ENCODE data around the gene MYO18B.
"Not testable (repeated sequence)": the region's sequence is repeated elsewhere in the genome, so short reads cannot be mapped to it uniquely, and the experiment has no call there.

MYO18B gene

DNA sequence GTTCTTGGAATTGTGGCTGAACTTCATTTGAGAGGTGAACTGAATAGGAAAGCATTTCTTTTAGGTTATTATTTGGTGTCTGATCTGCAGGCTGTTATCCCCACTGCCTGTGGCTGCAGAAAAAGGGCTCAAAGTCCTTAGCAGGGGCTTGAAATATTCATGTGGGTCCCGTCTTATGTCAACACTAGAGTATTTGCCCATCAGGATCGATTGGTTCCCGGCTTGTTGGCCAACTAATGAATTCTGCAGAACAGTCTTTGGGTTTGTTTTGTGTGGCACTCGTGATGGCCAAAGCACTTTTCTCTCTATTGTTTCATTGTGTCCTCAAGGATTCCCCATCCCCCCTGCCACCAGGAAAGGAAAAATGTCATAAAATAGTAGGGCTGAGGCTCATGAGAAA lies 211.9 kb downstream of the MYO18B start:
- DNase-seq = no peak

DNA sequence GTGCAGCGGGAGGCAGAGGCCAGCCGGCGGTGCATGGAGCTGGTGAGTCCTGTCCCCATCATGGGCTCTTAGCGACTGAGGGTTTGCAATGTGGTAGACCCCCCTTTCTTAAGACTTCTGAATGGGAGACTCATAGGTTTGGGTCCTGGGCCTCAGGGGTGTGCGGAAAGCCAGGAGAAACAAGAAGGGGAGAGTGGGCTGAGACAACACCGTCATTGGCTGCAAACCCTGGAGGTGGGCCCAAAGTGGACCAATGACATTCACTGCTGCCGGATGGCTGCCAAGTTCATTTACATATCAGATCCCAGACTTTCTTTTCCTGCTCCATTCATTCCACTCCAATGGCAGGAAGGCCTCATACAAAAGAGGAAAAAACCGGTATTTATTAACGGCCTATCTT lies 213.3 kb downstream of the MYO18B start:
- DNase-seq = no peak

DNA sequence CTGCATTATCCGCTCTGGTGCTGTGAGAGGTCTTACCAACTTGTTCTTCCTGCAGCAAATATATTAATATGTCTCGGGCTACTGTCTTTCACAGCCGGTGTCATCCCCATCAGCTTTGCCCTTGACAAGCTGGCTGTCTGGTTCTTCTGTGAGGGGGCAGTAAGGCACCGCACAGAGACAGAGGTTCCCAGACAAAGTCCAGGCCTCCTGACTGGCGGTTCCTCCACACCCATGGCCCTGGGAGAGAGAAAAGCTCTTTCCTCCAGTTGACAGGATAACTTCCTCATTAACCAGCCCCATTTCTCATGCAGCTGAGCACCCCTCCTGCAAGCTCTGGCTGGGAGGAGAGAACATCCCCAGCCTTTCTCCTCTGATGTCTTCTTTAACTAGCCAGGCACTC lies 214.8 kb downstream of the MYO18B start:
- no peak for DNase-seq

DNA sequence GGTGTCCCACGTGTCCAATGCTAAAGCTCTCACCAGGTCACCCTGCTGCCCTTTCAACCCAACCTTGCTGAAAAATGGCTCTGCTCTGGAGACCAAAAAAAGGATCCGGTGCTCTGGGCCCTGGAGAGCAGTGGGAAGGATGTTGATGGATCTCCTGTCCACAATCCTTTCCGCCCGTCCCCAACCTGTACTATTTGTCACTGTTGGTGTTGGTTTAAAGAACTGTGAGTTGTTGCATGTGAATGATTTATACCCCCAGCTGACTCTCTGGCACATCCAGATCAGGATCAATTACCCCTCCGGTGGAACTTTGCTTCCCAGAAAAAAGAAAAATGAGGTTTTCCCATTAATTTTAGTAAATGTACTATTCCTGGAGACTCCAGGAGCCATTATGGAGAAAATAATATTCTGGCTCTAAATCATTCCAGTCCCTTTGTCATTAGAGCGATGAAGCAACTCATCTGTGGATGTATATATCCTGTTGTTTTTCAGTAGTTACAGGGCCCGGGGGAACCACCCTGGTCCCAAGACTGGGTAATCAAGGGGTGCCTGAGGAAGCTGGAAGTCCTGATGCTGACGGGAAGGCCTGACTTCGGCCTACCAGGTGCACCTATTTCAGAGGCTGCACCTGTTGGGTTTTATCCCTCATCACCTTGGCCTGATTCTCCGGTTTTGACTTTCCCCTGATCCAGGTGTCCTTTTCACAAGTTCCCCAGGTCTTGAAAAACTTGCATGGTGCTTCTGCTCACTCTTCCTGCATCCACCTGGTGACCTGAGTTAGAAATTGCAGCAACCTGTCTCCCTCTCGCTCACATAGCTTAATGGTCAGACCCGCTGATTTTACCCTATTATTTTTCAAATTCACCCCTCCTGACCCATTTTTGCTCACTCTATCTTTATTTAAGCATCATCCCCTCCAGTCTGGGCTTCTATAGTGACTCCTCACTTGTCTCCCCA lies 218.1 kb downstream of the MYO18B start:
- no peak for DNase-seq

DNA sequence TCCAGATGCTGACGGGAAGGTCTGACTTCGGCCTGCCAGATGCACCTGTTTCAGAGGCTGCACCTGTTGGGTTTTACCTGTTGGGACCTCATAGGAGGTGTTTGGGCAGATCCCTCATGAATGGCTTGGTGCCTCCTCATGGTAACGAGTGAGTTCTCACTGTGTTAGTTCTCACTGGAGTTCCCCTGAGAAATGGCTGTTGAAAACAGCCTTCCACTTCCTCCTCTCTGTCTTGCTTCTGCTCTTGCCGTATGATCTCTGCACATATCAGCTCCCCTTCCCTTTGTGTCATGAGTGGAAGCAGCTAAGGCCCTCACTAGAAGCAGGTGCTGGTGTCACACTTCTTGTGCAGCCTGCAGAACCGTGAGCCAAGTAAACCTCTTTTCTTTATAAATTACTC lies 219.7 kb downstream of the MYO18B start:
- no peak for DNase-seq

DNA sequence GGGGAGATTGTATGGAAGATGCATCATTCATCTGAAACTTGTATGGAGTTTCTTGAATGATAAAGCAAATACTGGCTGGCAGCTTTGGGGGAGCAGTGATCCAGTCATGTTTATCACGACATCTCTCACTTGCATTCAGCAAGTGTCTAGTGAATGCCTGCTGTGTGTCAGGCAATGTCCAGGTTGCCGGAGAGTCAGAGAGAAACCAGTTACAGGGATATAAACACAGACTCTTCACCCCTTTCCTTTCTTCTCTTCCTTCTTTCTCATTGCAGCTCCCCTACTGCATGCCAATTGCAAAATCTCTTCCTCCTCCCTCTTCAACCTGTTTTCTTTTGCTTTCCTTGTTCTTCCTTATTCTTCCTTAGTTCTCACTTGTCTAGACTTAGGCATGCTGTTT lies 220.7 kb downstream of the MYO18B start:
- DNase-seq = no peak

DNA sequence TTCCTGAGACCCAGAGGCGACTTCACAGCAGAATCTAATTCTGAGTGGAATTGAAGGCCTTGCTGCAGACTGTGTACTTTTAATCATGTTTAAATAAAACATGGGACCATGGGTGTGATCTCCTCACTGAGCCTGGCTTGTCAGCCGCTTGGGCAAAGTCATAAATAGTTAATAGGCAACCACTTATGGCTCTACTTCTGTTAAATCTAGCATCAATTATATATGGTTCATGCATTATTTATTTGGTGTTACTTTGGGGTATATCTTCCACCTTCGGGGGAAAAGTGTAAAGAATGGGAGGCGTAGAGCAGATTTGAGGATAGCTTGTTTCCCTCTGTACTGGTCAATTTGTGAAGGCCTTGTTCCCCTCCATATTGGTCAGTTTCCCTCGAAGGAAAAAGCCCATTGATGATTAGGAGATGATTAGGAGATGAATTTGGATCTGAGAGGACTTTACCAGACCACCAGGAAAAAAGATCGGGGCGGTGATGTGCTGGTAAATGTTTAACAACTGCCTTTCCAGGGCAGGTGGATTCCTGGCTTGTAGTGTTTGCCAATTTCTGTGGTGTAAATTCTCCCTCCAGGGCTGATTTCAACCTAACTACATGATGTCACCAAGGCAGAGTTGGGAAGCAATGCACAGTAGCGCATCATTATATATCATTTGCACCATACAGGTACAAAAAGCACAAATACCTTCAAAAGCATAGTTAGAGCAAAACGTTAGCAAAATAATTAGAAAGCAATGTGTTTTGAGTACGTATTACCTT lies 223.2 kb downstream of the MYO18B start:
- DNase-seq = no peak

DNA sequence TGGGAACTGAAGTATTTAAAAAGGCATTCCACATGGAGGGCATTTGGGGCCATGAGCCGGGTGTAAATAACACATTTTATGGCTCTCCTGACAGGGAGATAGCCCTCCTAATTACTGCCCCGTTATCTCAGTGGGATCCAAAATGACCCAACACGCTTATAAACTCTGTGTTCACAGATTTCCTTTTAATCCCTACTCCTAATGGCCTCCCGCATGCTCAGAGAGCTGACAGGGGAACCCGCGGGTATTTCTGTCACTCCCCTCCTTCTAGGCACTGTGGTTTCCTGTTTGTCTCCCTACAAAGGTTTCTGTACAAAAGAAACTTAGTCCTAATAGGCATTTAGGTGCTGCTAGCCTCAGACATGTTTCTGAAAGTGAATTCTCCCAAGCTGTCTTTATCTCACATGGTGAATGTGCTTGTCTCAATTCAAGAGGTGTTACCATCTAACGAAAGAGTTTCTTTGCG lies 224.5 kb downstream of the MYO18B start:
- DNase-seq = no peak

DNA sequence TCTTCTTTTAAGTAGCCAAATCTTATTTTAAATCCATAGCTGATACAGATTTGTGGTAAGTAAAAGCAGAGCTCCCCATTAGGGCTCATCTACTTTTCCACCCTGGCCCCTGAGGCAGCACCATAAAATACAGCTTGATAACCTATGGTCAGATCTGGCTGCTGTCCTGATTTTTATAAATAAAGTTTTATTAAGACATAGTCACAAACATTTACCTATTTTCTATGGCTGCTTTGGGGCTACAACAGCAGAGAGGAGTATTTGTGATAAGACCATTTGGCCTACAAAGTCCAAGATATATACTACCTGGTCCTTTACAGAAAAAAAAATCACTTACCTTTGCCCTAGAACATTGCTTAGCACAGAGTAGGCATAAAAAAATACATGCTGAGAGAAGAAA lies 227.3 kb downstream of the MYO18B start:
- no peak for DNase-seq

DNA sequence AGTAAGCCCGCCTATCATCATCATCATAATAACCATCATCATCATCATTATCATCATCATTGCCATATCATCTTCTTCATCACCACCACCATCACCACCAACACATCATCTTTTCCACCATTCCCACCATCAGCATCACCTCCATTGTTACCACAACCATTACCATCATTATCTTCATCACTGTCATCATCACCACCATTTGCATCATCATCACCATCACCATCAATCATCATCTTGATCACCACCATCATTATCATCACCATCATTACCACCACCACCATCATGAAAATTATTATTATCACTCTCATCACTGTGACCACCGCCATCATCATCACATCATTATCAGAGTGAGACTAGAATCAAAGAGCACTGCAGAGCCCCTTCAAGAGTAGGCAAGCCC lies 227.9 kb downstream of the MYO18B start:
- DNase-seq = no peak

DNA sequence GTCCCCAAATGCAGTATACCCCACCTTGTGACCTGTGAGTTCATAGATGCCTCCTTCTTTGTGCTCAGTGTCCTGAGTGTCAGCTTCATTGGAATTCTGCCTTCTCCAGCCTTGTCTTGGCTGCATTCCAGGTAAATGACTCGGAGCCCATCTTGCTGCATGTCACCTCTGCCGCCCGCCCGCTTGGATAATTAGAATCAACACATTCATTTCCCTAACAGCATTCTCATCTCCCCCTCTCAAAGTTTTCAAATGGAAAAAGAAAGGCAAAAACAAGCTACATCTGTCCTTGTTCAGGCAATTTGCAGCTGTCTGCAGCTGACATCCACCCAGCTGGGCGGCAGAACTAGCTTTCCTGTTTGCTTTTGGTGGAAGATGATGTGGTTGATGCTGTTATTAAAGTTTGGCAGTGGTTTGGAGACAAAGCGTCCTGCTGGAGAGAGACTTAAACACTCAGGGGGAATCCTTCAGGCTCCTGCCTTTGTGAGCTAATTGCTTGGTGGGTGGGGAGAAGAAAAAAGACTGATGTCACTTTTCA lies 228.5 kb downstream of the MYO18B start:
- no peak for DNase-seq

DNA sequence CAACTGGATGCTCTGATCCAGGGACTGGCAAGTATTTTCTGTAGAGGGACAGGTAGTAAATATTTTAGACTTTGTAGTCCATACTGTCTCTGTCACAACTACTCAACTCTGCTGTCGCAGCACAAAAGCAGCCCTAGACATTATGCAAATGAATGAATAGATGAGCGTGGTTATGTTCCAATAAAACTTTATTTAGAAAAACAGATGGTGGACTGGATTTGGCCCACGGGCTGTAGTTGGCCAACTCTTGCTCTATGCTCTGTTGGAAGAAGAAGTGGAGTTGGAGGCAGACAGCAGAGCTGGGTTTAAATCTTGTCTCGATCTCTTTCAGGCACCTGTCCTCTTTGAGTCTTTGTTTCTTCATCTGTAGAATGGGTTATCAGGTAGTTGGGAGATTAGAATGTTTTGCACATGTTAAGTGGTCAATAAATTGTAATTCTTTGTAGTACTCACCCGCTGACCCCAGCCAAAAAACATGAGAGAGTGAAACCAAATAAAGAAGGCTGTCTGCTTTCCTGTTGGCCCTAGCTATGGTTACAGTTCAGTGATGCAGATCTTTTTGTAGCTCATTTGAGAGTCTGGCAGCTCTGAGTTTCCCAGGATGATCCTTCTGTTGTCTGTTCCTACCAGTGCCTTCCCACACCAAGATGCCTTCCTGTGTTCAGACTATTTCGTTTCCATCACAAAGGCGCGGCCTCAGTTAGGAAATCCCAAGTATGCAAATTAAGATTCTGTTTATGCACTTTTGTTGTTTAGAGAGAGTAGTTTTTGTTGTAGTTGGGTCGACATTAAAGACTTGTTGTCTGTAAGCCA lies 229.2 kb downstream of the MYO18B start:
- no peak for DNase-seq

DNA sequence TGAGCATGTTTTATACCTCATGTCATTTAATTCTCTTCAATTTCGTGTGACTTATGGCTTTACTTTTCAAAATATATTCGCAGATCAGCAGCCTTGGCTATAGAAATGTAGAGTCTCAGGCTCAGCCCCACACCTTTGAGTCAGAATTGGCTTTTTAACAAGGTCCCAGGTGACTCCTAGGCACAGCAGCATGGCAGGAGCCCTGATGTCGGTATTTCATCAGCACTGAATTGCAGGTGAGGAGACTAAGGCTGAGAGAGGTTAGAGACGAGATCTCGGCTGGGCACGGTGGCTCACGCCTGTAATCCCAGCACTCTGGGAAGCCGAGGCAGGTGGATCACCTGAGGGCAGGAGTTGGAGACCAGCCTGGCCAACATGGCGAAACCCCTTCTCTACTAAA lies 230.4 kb downstream of the MYO18B start:
- DNase-seq = no peak

DNA sequence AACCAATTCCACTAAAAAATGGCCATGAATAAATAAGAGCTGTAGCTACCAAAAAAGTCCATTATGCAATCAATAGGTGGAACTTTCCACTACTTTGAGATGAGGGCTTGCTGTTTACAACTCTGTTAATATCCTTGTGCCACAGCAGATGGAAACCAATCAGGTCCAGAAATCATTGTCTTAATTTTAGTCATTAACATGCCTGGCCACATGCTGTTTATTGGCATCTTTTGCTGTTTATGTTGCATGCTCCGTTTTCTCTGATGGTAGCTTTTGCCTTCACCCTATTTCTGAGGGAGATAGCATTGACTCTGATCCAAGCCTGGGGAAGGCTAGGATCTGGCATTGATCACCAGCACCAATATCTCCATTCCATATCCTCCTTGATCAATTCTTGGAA lies 234.4 kb downstream of the MYO18B start:
- DNase-seq = no peak

DNA sequence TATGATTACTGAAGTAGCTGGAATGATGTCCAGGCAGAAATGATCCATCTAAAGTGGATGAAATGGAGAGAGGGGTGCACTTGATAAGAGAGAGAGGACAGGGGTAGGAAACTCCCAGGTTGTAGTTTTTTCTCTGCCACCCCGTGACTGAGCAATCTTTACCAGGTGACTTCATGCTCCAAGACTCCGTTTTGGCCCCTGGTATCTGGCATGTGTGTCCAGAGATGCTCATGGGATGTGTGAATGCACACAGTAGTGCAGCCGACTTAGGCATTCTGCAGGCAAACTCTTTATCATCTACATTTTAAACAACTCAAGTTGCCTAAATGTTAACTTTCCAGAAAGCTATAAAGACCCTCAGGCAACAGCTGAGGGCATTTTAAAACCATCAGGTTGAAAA lies 238.0 kb downstream of the MYO18B start:
- no peak for DNase-seq

DNA sequence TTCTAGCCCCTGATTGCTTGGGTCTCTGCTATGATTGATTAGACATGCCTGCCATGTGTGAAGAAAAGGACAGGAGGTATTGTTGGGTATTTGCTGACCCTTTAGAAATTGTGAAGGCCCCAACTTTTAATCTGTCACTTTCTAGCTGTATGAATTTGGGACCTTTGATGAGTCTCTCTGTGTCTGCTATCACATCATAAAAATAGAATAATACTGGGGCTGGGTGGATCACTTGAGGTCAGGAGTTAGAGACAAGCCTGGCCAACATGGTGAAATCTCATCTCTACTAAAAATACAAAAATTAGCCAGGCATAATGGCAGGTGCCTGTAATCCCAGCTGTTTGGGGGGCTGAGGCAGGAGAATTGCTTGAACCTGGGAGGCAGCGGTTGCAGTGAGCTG lies 242.9 kb downstream of the MYO18B start:
- not testable (repeated sequence) for DNase-seq

DNA sequence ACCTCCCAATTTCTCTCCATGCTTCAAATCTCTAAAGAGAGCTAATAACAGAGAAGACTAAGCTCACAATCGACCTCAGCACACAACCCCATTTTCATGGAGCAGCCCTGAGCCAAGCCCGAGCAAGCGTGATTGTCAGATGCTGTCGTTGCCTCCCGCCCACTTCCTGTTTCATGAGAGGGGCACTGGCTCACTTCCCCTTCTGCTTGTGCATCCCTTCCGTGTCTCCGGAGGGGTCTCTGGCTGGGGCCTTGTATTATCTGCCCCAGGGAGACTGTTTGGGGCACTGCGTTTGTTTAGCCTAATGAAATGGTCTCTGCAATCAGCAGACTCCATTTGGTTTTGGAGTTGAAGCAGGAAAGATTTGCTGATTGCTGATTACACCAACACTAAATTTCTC lies 246.0 kb downstream of the MYO18B start:
- peak; percentile 38 for DNase-seq

DNA sequence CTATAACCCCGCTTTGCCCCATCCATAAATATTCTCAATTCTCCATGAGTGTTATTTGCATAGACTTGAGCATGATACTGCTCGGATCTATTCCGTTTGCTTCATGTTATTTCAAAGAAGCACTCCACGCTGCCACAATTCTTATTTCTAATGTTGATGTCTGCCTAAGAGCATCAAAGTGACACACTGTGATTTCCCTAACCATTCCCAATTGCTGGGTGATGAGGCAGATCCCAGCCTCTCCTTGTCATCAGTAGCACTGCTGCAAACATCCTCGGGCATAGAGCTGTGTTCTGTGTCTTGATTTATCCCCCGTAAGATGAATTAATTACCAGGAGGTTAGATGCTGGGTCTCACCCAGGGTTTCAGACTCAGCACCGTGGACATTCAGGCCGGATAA lies 249.0 kb downstream of the MYO18B start:
- no peak for DNase-seq

DNA sequence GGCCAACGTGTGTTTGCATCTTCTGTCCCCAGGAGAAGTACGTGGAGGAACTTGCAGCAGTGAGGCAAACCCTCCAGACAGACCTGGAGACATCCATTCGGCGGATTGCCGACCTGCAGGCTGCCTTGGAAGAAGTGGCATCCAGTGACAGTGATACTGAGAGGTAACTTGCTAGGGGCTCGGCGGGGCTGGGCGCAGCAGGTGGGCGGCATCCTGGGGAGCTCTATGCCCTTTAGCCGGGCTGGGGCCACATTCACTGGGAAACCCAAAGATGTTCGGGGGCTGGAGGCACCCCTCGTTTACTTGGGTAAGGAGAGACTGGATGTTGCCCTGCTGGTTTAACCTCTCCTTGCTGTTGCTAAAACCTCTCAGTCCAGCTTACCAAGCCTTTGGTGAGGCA lies 250.3 kb downstream of the MYO18B start:
- no peak for DNase-seq

DNA sequence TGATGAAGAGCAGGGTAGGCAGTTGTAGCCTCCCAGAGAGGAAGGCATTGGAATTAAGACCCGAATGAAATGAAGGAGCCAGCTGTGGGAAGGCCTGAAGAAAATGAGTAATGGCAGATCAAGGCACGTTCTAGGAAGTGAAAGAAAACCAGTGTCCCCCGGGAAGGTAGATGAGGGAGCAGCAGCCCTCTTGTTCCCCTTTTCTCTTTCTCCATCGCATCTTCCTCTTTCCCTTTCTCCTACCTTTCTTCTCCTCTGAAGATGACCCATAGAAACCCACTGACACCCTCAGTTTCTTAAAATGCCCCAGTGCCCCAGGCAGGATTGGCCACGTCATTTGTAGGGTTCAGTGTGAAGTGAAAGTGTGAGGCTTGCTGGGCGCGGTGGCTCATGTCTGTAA lies 254.7 kb downstream of the MYO18B start:
- no peak for DNase-seq

DNA sequence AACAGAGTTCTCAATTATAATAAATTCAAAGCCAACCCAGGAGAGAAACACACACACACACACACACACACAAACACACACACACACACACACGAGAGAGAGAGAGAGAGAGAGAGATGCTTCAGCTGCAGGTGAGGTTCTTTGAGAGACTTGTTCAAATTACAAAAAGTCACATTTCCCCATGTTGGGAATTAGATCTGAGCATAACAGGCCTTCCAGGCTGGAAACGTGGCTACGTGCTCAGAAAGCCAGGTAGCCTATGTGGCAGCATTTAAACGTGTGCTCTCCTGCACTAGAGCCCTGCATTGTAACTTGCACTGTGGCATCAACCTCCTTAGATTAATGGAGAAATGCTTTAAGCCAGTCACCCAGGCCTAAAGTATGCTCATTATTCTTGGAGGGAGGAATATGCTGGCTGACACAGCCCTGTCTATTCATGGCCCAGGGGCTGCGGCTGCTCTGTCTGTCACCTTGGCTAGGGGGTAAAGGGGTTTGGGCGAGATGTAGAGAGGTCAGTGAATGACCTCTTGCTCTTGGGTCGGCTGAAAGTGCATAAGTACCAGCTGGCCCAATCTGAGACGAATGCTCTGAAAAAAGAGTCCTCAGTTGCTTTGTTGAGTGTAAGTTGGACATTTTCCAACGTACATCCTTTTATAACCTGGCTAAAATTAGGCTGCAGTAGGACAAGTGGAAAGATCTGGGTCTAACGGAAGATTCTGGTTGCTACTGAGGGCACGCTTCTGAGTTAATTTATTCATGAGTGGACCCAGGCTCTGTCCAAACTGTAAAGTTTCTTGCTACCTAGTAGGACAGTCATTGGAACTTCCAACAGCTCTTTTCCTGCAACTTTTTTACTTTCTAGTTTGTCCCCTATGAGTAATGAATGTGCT lies 256.1 kb downstream of the MYO18B start:
- DNase-seq = no peak

DNA sequence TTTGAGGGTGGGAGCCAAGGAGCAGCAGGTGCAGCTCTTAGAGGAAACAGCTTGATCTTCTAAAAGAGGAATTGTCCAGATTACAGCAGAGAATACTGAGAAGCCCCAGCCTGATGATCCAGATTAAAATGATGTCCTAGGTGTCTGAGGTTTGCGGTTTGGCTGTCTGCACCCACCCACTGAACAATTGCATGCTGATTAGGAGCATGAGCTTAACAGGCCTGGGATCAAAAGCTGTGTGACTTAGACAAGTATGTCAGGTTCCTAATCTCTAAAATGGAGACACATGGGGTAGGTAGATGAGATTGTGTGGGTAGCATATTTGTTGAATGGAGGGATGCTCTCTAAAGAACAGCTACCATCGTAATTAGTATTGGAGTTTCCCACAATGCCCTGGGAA lies 260.5 kb downstream of the MYO18B start:
- no peak for DNase-seq
